Stimulated activated naive CD8-positive, alpha-beta T cell treated with anti-CD3 and anti-CD28 coated beads, Interleukin-15, Interleukin-2, amounts not matched to agents 100 U/mL and 50 U/mL, for 24 hours (primary cell): ENCODE measurements around the gene GPR107.

Experiments
- ATAC-seq: fragments of 150-1000 bp; cut with Tn5 transposase; one replicate; pipeline ENCODE4 v1.10.0; 2021
- DNase-seq: peaks from one replicate; pipeline ENCODE4 v3.0.0; 2021

The GPR107 gene

GRCh38 chr9:130137641-130138081, 84.0 kb downstream of the GPR107 start:
- no peak for ATAC-seq

GRCh38 chr9:130138171-130138653, 84.5 kb downstream of the GPR107 start:
- DNase-seq (no peak), ATAC-seq (no peak)

More at GRCh38 chr9:130137641-130138081, 84.0 kb downstream of the GPR107 start:
- DNase-seq, result no peak

- ATAC-seq, result no peak
- no peak for DNase-seq
These were observed 85.1 kb downstream of the GPR107 start for GRCh38 chr9:130138791-130139190.

GRCh38 chr9:130139251-130139650, 85.5 kb downstream of the GPR107 start:
- DNase-seq (no peak), ATAC-seq (no peak)

- peak; percentile 88 for ATAC-seq
These were observed 87.0 kb downstream of the GPR107 start for GRCh38 chr9:130140706-130141105.

GRCh38 chr9:130142056-130142455, 88.3 kb downstream of the GPR107 start:
- DNase-seq, result no peak

More at GRCh38 chr9:130140706-130141105, 87.0 kb downstream of the GPR107 start:
- peak; percentile 74 for DNase-seq

GRCh38 chr9:130142641-130143040, 88.9 kb downstream of the GPR107 start:
- DNase-seq, result no peak

More at GRCh38 chr9:130142056-130142455, 88.3 kb downstream of the GPR107 start:
- no peak for ATAC-seq

GRCh38 chr9:130143279-130143893, 89.7 kb downstream of the GPR107 start:
- ATAC-seq, result no peak
- no peak for DNase-seq

More at GRCh38 chr9:130142641-130143040, 88.9 kb downstream of the GPR107 start:
- ATAC-seq, result no peak

- ATAC-seq (peak; percentile 55), DNase-seq (peak; percentile 45)
These were observed 90.3 kb downstream of the GPR107 start for GRCh38 chr9:130143958-130144366.

- ATAC-seq (no peak), DNase-seq (no peak)
These were observed 91.0 kb downstream of the GPR107 start for GRCh38 chr9:130144703-130145102.

GRCh38 chr9:130145658-130146057, 92.0 kb downstream of the GPR107 start:
- DNase-seq (no peak), ATAC-seq (no peak)

GRCh38 chr9:130147198-130147597, 93.5 kb downstream of the GPR107 start:
- ATAC-seq, result peak; percentile 25

GRCh38 chr9:130147910-130148309, 94.2 kb downstream of the GPR107 start:
- ATAC-seq (no peak), DNase-seq (no peak)

More at GRCh38 chr9:130147198-130147597, 93.5 kb downstream of the GPR107 start:
- DNase-seq, result no peak

GRCh38 chr9:130149031-130149430, 95.3 kb downstream of the GPR107 start:
- no peak for DNase-seq
- no peak for ATAC-seq

GRCh38 chr9:130149654-130150286, 96.1 kb downstream of the GPR107 start:
- DNase-seq (no peak), ATAC-seq (no peak)

- ATAC-seq, result no peak
- DNase-seq, result no peak
These were observed 97.2 kb downstream of the GPR107 start for GRCh38 chr9:130150779-130151382.

- no peak for ATAC-seq
- no peak for DNase-seq
These were observed 101.1 kb downstream of the GPR107 start for GRCh38 chr9:130154816-130155215.

- no peak for DNase-seq
- ATAC-seq, result no peak
These were observed 101.9 kb downstream of the GPR107 start for GRCh38 chr9:130155647-130156046.

- ATAC-seq, result no peak
- no peak for DNase-seq
These were observed 103.0 kb downstream of the GPR107 start for GRCh38 chr9:130156672-130157071.

- DNase-seq (no peak), ATAC-seq (no peak)
These were observed 103.4 kb downstream of the GPR107 start for GRCh38 chr9:130157079-130157478.

- DNase-seq, result no peak
- no peak for ATAC-seq
These were observed 104.3 kb downstream of the GPR107 start for GRCh38 chr9:130158001-130158400.

GRCh38 chr9:130159057-130159456, 105.4 kb downstream of the GPR107 start:
- DNase-seq, result no peak
- no peak for ATAC-seq
